ENCODE data around the gene AGPS. TPM values are rescaled to one million over a fixed set of nuclear protein-coding genes. Genes with fewer than 3 reads are reported as not detected.
A peak's percentile ranks its signal among the peaks of the same experiment; 100 is the strongest.

AGPS gene
- total and polyA plus RNA-seq, 2 of the 13 experiments (the other 11 are each of a cell fraction or from before 2014, with no cell fraction given) = 39.4 to 99.0 TPM

DNA sequence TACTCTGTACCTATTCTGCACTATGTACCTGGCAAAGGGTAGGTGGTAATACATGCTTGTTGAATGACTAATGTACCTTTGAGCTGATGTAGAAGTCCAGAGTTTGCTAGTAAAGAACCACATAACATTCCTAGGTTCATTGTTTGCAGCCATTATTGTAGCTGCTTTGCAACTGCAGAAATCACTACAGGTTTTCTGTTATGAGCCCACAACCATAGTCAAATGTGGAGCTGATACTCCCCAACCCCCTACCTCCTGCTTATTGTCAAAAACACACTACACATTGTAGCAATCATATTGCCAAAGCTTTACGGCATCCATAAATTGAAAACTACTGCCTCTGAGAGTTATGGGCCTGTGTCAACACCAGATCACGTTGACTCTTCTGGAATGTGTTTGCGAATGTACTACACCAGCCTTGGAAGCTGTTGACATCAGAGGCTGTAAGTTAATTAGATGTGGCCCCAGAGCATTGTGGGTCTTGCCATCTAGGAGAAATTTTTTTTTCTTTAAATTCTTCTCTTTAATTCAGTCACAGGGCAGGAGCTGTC, 187.0 kb downstream of the AGPS start (continued):
- TF ChIP-seq FOSL1 (CRISPR knock-in tag; IDR thresholded peaks at IDR 0.05; ENCODE audit: borderline replicate concordance) (peak; percentile 72; the same call in 1 of the 2 replicates), ZNF253 (CRISPR knock-in tag; IDR thresholded peaks at IDR 0.05; ENCODE audit: borderline replicate concordance) (no peak), IKZF1 (IDR thresholded peaks at IDR 0.05) (no peak), KDM6A (CRISPR knock-in tag; IDR thresholded peaks at IDR 0.05; ENCODE audit: low read depth) (0 out of 2 replicates have a peak, but pooled peaks have one; percentile 11), ZNF275 (CRISPR knock-in tag; IDR thresholded peaks at IDR 0.05; ENCODE audit: borderline replicate concordance) (no peak), ZNF468 (CRISPR knock-in tag; IDR thresholded peaks at IDR 0.05) (no peak), BATF2 (CRISPR knock-in tag; IDR thresholded peaks at IDR 0.05) (no peak), TBL1XR1 (IDR thresholded peaks at IDR 0.05; ENCODE audit: borderline replicate concordance, low read length, partially characterized antibody) (no peak), ZBTB10 (CRISPR knock-in tag; IDR thresholded peaks at IDR 0.05; ENCODE audit: borderline replicate concordance) (no peak), EHMT2 (IDR thresholded peaks at IDR 0.05; ENCODE audit: borderline replicate concordance, low read depth, low read length) (no peak; the same call in 1 of the 2 replicates), ATAD3A (CRISPR knock-in tag; IDR thresholded peaks at IDR 0.05) (no peak)
- TF ChIP-seq, protein P1, sequence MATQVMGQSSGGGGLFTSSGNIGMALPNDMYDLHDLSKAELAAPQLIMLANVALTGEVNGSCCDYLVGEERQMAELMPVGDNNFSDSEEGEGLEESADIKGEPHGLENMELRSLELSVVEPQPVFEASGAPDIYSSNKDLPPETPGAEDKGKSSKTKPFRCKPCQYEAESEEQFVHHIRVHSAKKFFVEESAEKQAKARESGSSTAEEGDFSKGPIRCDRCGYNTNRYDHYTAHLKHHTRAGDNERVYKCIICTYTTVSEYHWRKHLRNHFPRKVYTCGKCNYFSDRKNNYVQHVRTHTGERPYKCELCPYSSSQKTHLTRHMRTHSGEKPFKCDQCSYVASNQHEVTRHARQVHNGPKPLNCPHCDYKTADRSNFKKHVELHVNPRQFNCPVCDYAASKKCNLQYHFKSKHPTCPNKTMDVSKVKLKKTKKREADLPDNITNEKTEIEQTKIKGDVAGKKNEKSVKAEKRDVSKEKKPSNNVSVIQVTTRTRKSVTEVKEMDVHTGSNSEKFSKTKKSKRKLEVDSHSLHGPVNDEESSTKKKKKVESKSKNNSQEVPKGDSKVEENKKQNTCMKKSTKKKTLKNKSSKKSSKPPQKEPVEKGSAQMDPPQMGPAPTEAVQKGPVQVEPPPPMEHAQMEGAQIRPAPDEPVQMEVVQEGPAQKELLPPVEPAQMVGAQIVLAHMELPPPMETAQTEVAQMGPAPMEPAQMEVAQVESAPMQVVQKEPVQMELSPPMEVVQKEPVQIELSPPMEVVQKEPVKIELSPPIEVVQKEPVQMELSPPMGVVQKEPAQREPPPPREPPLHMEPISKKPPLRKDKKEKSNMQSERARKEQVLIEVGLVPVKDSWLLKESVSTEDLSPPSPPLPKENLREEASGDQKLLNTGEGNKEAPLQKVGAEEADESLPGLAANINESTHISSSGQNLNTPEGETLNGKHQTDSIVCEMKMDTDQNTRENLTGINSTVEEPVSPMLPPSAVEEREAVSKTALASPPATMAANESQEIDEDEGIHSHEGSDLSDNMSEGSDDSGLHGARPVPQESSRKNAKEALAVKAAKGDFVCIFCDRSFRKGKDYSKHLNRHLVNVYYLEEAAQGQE (IDR thresholded peaks at IDR 0.05; ENCODE audit: borderline replicate concordance in 1 of 2, low read depth in 1 of 2, low read length in 2 of 2) = no peak
